Testis (tissue), 2 donors: ENCODE results near the gene MEGF9.

Experiments
- POLR2A ChIP-seq: fragments of 450-650 bp; IDR thresholded peaks from one replicate; pipeline ENCODE4 v1.6.1; 2017; ENCODE audit warnings: antibody characterized with exemption, mild to moderate bottlenecking, moderate library complexity
- TF ChIP-seq, protein P1 (sequence below), 3 experiments: fragments of 450-650 bp in 2 of 3; fragments of 200-600 bp in 1 of 3; sonication (generic) in 1 of 3; IDR thresholded peaks; one replicate each; pipeline ENCODE4 v1.5.1; 2016 to 2019; ENCODE audit warnings: antibody characterized with exemption in 3 of 3, mild to moderate bottlenecking in 2 of 3, moderate library complexity in 1 of 3

DNA sequence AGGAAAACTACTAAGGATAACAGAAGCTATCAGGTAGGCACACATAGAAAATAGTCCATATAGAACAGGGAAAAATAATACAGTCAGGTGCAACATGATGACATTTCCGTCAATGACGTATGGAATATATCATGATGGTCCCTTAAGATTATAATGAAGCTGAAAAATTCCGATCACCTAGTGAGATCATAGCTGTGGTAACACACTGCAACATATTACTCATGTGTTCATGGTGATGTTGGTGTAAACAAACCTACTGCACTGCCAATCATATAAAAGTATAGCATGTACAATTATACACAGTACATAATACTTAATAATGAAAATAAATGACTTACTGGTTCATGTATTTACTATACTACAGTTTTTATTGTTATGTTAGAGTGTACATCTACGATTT lies 60.0 kb downstream of the MEGF9 start:
- TF ChIP-seq, protein P1, sequence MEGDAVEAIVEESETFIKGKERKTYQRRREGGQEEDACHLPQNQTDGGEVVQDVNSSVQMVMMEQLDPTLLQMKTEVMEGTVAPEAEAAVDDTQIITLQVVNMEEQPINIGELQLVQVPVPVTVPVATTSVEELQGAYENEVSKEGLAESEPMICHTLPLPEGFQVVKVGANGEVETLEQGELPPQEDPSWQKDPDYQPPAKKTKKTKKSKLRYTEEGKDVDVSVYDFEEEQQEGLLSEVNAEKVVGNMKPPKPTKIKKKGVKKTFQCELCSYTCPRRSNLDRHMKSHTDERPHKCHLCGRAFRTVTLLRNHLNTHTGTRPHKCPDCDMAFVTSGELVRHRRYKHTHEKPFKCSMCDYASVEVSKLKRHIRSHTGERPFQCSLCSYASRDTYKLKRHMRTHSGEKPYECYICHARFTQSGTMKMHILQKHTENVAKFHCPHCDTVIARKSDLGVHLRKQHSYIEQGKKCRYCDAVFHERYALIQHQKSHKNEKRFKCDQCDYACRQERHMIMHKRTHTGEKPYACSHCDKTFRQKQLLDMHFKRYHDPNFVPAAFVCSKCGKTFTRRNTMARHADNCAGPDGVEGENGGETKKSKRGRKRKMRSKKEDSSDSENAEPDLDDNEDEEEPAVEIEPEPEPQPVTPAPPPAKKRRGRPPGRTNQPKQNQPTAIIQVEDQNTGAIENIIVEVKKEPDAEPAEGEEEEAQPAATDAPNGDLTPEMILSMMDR (IDR thresholded peaks at IDR 0.05), result no peak
- no peak for TF ChIP-seq POLR2A
